Measurements from ENCODE around the gene SEC14L3.
A peak's percentile ranks its signal among the peaks of the same experiment; 100 is the strongest.

The SEC14L3 gene

GRCh38 chr22:30424534-30425326 lies 47.1 kb downstream of the SEC14L3 start:
- WGBS, 2 experiments: 63 to 64% methylated on average over 19 to 20 of the region's 20 CpGs

GRCh38 chr22:30423959-30424533 lies 47.8 kb downstream of the SEC14L3 start:
- WGBS, 2 experiments: 2% methylated on average over 31 of the region's 31 CpGs
- Histone ChIP-seq H3K4me1 (ENCODE audit: control insufficient read depth, insufficient read depth, low read length) (peaks cover 18% of the 10 kb centered on the region), H3K4me3 (ENCODE audit: insufficient read depth, low read depth, low read length) (peak overlapping the region; percentile 83), H3K9me3 (ENCODE audit: control insufficient read depth, low read length) (no peaks in the 10 kb centered on the region), H3K27me3 (ENCODE audit: control insufficient read depth, insufficient read depth, low read length, poor library complexity, severe bottlenecking) (no peaks in the 10 kb centered on the region), H3K27ac (ENCODE audit: insufficient read depth, low read depth, low read length, poor library complexity, severe bottlenecking) (peak overlapping the region; percentile 65), H3K36me3 (ENCODE audit: control insufficient read depth, insufficient read depth, low read length) (peaks cover 14% of the 10 kb centered on the region)

More at GRCh38 chr22:30424534-30425326, 47.1 kb downstream of the SEC14L3 start:
- peaks cover 14% of the 10 kb centered on the region for H3K36me3 ChIP-seq (ENCODE audit: control insufficient read depth, insufficient read depth, low read length)
- peak overlapping the region; percentile 83 for H3K4me3 ChIP-seq (ENCODE audit: insufficient read depth, low read depth, low read length)
- no peaks in the 10 kb centered on the region for H3K9me3 ChIP-seq (ENCODE audit: control insufficient read depth, low read length)
- peaks cover 18% of the 10 kb centered on the region for H3K4me1 ChIP-seq (ENCODE audit: control insufficient read depth, insufficient read depth, low read length)
- H3K27ac ChIP-seq (ENCODE audit: insufficient read depth, low read depth, low read length, poor library complexity, severe bottlenecking): peak overlapping the region; percentile 65
- no peaks in the 10 kb centered on the region for H3K27me3 ChIP-seq (ENCODE audit: control insufficient read depth, insufficient read depth, low read length, poor library complexity, severe bottlenecking)

DNA sequence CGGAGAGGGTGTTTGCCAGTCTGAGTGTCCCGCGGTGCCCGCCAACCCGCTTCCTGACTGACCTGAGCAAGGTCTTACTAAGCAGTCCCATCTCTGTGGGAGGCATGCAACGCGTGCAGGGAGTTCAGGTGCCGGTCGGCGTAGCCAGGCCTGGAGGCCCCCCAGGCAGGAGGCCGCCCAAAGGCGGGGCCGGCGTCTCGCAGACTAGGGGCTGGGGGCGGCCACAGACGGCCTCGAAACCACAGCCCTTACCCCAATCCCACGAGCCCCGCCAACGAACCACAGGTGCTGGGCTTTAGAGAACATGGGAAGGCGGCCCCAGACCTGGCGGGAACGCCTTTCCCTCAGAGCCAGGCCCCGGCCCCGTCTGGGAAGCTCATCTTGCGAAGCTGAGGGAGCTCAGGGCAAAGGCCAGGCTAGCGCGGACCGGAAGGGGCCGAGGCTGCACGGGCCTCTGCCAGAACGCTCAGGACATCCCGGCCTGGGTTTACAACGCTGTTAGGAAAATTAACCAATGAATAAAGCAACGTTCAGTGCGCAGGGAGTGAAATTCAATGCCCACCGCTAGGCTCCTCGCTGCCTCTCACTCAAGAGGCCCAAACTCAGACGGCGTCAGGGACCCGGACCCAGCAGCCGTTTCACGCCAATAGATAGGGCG lies 48.4 kb downstream of the SEC14L3 start:
- Histone ChIP-seq H3K4me3 (ENCODE audit: insufficient read depth, low read depth, low read length) (peak overlapping the region; percentile 83), H3K36me3 (ENCODE audit: control insufficient read depth, insufficient read depth, low read length) (peaks cover 10% of the 10 kb centered on the region), H3K9me3 (ENCODE audit: control insufficient read depth, low read length) (no peaks in the 10 kb centered on the region), H3K4me1 (ENCODE audit: control insufficient read depth, insufficient read depth, low read length) (peaks cover 18% of the 10 kb centered on the region), H3K27ac (ENCODE audit: insufficient read depth, low read depth, low read length, poor library complexity, severe bottlenecking) (peak overlapping the region; percentile 97), H3K27me3 (ENCODE audit: control insufficient read depth, insufficient read depth, low read length, poor library complexity, severe bottlenecking) (no peaks in the 10 kb centered on the region)
- WGBS, 2 experiments: 0 to 1% methylated on average over 45 of the region's 45 CpGs

- Histone ChIP-seq H3K4me1 (ENCODE audit: control insufficient read depth, insufficient read depth, low read length) (peaks cover 18% of the 10 kb centered on the region), H3K27ac (ENCODE audit: insufficient read depth, low read depth, low read length, poor library complexity, severe bottlenecking) (peak overlapping the region; percentile 97), H3K36me3 (ENCODE audit: control insufficient read depth, insufficient read depth, low read length) (peaks cover 8% of the 10 kb centered on the region), H3K4me3 (ENCODE audit: insufficient read depth, low read depth, low read length) (peak overlapping the region; percentile 83), H3K9me3 (ENCODE audit: control insufficient read depth, low read length) (no peaks in the 10 kb centered on the region), H3K27me3 (ENCODE audit: control insufficient read depth, insufficient read depth, low read length, poor library complexity, severe bottlenecking) (no peaks in the 10 kb centered on the region)
- WGBS, 2 experiments: 26 to 30% methylated on average over 18 of the region's 18 CpGs
These were observed 49.1 kb downstream of the SEC14L3 start for GRCh38 chr22:30422481-30423300.

- H3K9me3 ChIP-seq (ENCODE audit: control insufficient read depth, low read length): no peaks in the 10 kb centered on the region
- peaks cover 18% of the 10 kb centered on the region for H3K4me1 ChIP-seq (ENCODE audit: control insufficient read depth, insufficient read depth, low read length)
- peak overlapping the region; percentile 75 for H3K27ac ChIP-seq (ENCODE audit: insufficient read depth, low read depth, low read length, poor library complexity, severe bottlenecking)
- H3K36me3 ChIP-seq (ENCODE audit: control insufficient read depth, insufficient read depth, low read length): peaks cover 11% of the 10 kb centered on the region
- peak overlapping the region; percentile 83 for H3K4me3 ChIP-seq (ENCODE audit: insufficient read depth, low read depth, low read length)
- no peaks in the 10 kb centered on the region for H3K27me3 ChIP-seq (ENCODE audit: control insufficient read depth, insufficient read depth, low read length, poor library complexity, severe bottlenecking)
- WGBS, 2 experiments: 82 to 85% methylated on average over 8 of the region's 8 CpGs
These were observed 49.9 kb downstream of the SEC14L3 start for GRCh38 chr22:30421695-30422480.

DNA sequence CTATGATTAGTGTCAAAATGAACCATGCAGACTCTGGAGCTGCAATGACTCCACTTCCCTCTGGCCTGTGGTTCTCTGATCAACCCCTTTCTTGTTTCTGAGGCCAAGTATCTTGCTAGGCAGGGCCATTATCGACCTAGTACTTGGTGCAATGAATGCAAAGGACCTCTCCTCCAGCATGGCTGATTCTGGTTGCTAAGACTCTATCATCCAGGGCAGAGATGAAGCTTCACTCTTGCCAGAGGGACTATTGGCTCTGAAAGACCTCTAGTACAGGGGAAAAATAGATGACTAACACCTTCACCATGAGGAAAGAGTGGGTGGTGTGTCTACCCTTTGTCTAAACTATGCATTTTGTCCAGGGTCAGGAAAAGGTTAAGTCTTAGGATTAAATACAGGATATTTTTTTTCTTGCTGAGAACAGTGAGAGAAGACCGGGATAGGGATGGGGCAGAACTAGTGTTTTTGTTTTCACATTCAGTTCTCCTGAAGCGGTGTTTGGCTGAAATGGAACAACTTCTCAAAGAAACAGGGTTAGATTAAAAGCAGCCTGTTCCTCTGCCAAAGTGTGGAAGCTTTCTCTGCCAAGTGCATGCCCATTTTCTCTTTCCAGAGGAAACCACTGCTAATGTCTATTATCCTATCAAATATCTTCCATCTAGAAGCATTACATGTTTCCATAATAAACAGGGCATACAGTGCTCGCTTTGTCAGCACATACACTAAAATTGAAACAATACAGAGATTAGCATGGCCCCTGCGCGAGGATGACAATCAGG lies 51.3 kb downstream of the SEC14L3 start:
- Histone ChIP-seq H3K9me3 (ENCODE audit: control insufficient read depth, low read length) (no peaks in the 10 kb centered on the region), H3K4me1 (ENCODE audit: control insufficient read depth, insufficient read depth, low read length) (peaks cover 16% of the 10 kb centered on the region), H3K4me3 (ENCODE audit: insufficient read depth, low read depth, low read length) (no peak overlapping the region), H3K27me3 (ENCODE audit: control insufficient read depth, insufficient read depth, low read length, poor library complexity, severe bottlenecking) (no peaks in the 10 kb centered on the region), H3K36me3 (ENCODE audit: control insufficient read depth, insufficient read depth, low read length) (peaks cover 17% of the 10 kb centered on the region), H3K27ac (ENCODE audit: insufficient read depth, low read depth, low read length, poor library complexity, severe bottlenecking) (no peak overlapping the region)
- WGBS, 2 experiments: 81 to 94% methylated on average over 6 of the region's 6 CpGs

GRCh38 chr22:30416837-30417236 lies 55.0 kb downstream of the SEC14L3 start:
- no peak overlapping the region for H3K27ac ChIP-seq (ENCODE audit: insufficient read depth, low read depth, low read length, poor library complexity, severe bottlenecking)
- H3K4me1 ChIP-seq (ENCODE audit: control insufficient read depth, insufficient read depth, low read length): peaks cover 8% of the 10 kb centered on the region
- H3K27me3 ChIP-seq (ENCODE audit: control insufficient read depth, insufficient read depth, low read length, poor library complexity, severe bottlenecking): no peaks in the 10 kb centered on the region
- no peak overlapping the region for H3K4me3 ChIP-seq (ENCODE audit: insufficient read depth, low read depth, low read length)
- peaks cover 17% of the 10 kb centered on the region for H3K36me3 ChIP-seq (ENCODE audit: control insufficient read depth, insufficient read depth, low read length)
- 100% methylated on average over 1 of the region's 1 CpG for WGBS, 2 experiments
- H3K9me3 ChIP-seq (ENCODE audit: control insufficient read depth, low read length): no peaks in the 10 kb centered on the region

DNA sequence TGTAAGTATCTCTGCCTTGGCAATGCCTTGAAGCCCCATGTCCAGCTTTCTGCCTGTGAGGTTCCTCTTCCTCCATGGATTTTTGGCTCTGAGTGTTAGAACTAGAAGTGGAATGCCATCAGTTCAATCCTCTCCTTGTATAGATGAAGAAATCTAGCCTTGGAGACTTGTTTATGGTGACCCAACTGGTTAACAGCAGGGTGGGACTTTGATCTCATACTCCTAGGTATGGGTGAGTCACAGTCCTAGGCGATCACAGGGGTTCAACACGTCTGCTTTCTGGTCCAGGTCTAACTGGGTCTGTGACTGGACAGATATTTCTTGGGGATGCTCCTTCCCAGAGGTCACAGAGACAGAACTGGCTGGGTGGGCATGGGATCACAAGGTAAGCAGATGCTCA lies 55.4 kb downstream of the SEC14L3 start:
- 94 to 97% methylated on average over 2 of the region's 2 CpGs for WGBS, 2 experiments
- no peaks in the 10 kb centered on the region for H3K9me3 ChIP-seq (ENCODE audit: control insufficient read depth, low read length)
- H3K4me3 ChIP-seq (ENCODE audit: insufficient read depth, low read depth, low read length): no peak overlapping the region
- H3K27me3 ChIP-seq (ENCODE audit: control insufficient read depth, insufficient read depth, low read length, poor library complexity, severe bottlenecking): no peaks in the 10 kb centered on the region
- peaks cover 5% of the 10 kb centered on the region for H3K4me1 ChIP-seq (ENCODE audit: control insufficient read depth, insufficient read depth, low read length)
- no peak overlapping the region for H3K27ac ChIP-seq (ENCODE audit: insufficient read depth, low read depth, low read length, poor library complexity, severe bottlenecking)
- peaks cover 17% of the 10 kb centered on the region for H3K36me3 ChIP-seq (ENCODE audit: control insufficient read depth, insufficient read depth, low read length)

GRCh38 chr22:30414525-30415047 lies 57.2 kb downstream of the SEC14L3 start:
- Histone ChIP-seq H3K4me3 (ENCODE audit: insufficient read depth, low read depth, low read length) (no peak overlapping the region), H3K36me3 (ENCODE audit: control insufficient read depth, insufficient read depth, low read length) (peaks cover 11% of the 10 kb centered on the region), H3K27ac (ENCODE audit: insufficient read depth, low read depth, low read length, poor library complexity, severe bottlenecking) (no peak overlapping the region), H3K27me3 (ENCODE audit: control insufficient read depth, insufficient read depth, low read length, poor library complexity, severe bottlenecking) (no peaks in the 10 kb centered on the region), H3K9me3 (ENCODE audit: control insufficient read depth, low read length) (no peaks in the 10 kb centered on the region), H3K4me1 (ENCODE audit: control insufficient read depth, insufficient read depth, low read length) (peaks cover 5% of the 10 kb centered on the region)
- 92% methylated on average over 4 of the region's 4 CpGs for WGBS, 2 experiments
